Small intestine (tissue), 7 donors: ENCODE results near the gene CARS1. TPM values are rescaled to one million over a fixed set of nuclear protein-coding genes. Genes with fewer than 3 reads are reported as not detected.

Source experiments
- DNase-seq, 2 donors: peaks; one replicate each; pipeline versions ENCODE4 v3.0.0 to v3.0.0-alpha.2; 2013
- FAIRE-seq: peaks from 2 replicates; lab custom pipeline; 2012; peaks lifted over from hg19 to GRCh38; lab: Jason Lieb, UNC
- H3K27ac ChIP-seq, 3 donors: one replicate each; pipeline ENCODE4 v1.5.1; 2013; ENCODE audit warnings: low read length in 2 of 3, mild to moderate bottlenecking in 2 of 3, control low read depth in 1 of 3, inconsistent platforms in 1 of 3, low read depth in 1 of 3, moderate library complexity in 1 of 3
- H3K27me3 ChIP-seq, 3 donors: one replicate each; pipeline ENCODE4 v1.6.1; 2013; ENCODE audit warnings: low read length in 3 of 3, inconsistent platforms in 1 of 3; ENCODE audit not compliant: control insufficient read depth in 3 of 3, insufficient read depth in 3 of 3
- H3K36me3 ChIP-seq, 3 donors: one replicate each; pipeline ENCODE4 v1.6.1; 2013; ENCODE audit warnings: low read length in 3 of 3, inconsistent platforms in 1 of 3, low read depth in 1 of 3, mild to moderate bottlenecking in 1 of 3, moderate library complexity in 1 of 3; ENCODE audit not compliant: control insufficient read depth in 3 of 3, insufficient read depth in 2 of 3
- H3K4me1 ChIP-seq, 3 donors: one replicate each; pipeline ENCODE4 v1.6.1; 2013; ENCODE audit warnings: low read length in 2 of 3, inconsistent platforms in 1 of 3, low read depth in 1 of 3, mild to moderate bottlenecking in 1 of 3, moderate library complexity in 1 of 3; ENCODE audit not compliant: control insufficient read depth in 3 of 3, insufficient read depth in 2 of 3
- H3K4me3 ChIP-seq, 3 donors: one replicate each; pipeline ENCODE4 v1.5.1; 2013; ENCODE audit warnings: low read length in 3 of 3, control low read depth in 1 of 3, inconsistent platforms in 1 of 3, low read depth in 1 of 3, mild to moderate bottlenecking in 1 of 3, moderate library complexity in 1 of 3
- H3K9me3 ChIP-seq, 2 donors: one replicate each; pipeline ENCODE4 v1.6.1; 2013; ENCODE audit warnings: low read depth in 1 of 2, low read length in 1 of 2; ENCODE audit not compliant: control insufficient read depth in 2 of 2, insufficient read depth in 1 of 2
- WGBS, 3 donors: extraction: QIAGEN DNeasy Blood & Tissue Kit; methylation state at CpG; one replicate each; pipeline ENCODE4 v1.1.7; 2013; 5-methylcytosine and 5-hydroxymethylcytosine counted together
- polyA plus RNA-seq, 4 donors: library from polyadenylated mRNA; stranded (reverse) in 3 of 4; unstranded in 1 of 4; fragments of 200-250 nt in 3 of 4; fragments of 120-200 nt in 1 of 4; gene quantifications; one replicate each; pipeline versions ENCODE4 v1.2.1 to v1.2.3, GENCODE V29; 2013
- donor health status: healthy with polysubstance abuse.
- donor health status: control.
- donor health status: control.
- donor health status: Bipolar disorder and iron deficiency.
- donor health status: healthy.

CARS1 gene
- polyA plus RNA-seq, 4 donors, result 36.0 to 69.8 (median 42.9) TPM

DNA sequence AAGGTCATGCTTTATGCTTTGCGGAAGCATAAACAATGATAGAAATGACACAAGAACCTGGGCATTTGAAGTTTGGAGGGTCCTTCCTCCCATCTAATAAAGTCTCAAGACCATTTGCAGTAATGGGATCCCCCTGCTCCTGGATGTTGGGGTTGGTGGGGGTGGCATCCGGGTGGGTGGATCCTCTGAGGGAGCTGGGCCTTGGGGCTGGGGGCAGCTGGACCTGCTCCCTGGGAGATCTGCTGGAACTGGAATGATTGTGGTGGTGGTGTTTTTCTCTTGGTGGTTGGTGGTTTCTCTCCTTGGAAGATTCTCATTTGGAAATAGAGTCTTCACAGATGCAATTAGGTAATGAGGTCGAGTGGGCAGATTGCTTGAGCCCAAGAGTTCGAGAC, 62.9 kb downstream of the CARS1 start:
- Histone ChIP-seq H3K9me3 (no peaks in the 10 kb centered on the region), H3K4me1 (peaks cover 0 to 5% (median 0%) of the 10 kb centered on the region in 3 donors), H3K4me3 (no peak overlapping the region), H3K36me3 (peaks cover 0 to 3% (median 0%) of the 10 kb centered on the region in 3 donors), H3K27me3 (no peaks in the 10 kb centered on the region), H3K27ac (no peak overlapping the region)
- FAIRE-seq (no peak), DNase-seq (no peak)
- WGBS, 3 donors, result 84 to 93% (median 89%) methylated on average over 4 of the region's 4 CpGs

GRCh38 chr11:2992997-2993325, 64.3 kb downstream of the CARS1 start:
- peak overlapping the region in 1 of 3 donors; percentile 8 for H3K27ac ChIP-seq
- DNase-seq (no peak), FAIRE-seq (no peak)
- H3K9me3 ChIP-seq, result no peaks in the 10 kb centered on the region
- no peaks in the 10 kb centered on the region for H3K27me3 ChIP-seq
- WGBS, 3 donors, result 27 to 32% (median 28%) methylated on average over 7 of the region's 7 CpGs
- peak overlapping the region in 2 of 3 donors; percentile 56 to 73 for H3K4me3 ChIP-seq
- H3K36me3 ChIP-seq, result peaks cover 0 to under 1% (median 0%) of the 10 kb centered on the region in 3 donors
- peaks cover 0 to 9% (median 2%) of the 10 kb centered on the region in 3 donors for H3K4me1 ChIP-seq

- Histone ChIP-seq H3K27ac (peak within 1 kb of the TSS; percentile 98 to 99 (median 99)), H3K36me3 (peaks cover 0 to 4% (median 0%) of the 10 kb centered on the region in 3 donors), H3K4me1 (peaks cover 0 to 13% (median 5%) of the 10 kb centered on the region in 3 donors), H3K9me3 (no peaks in the 10 kb centered on the region), H3K27me3 (no peaks in the 10 kb centered on the region), H3K4me3 (peak within 1 kb of the TSS; percentile 73 to 97 (median 80))
- FAIRE-seq (no peak), DNase-seq (peak; percentile 97 to 100)
- 0 to 1% (median 0%) methylated on average over 66 to 77 of the region's 77 CpGs for WGBS, 3 donors
These were observed 64.8 kb downstream of the CARS1 start, which contains the start of gene NAP1L4 for GRCh38 chr11:2992234-2992996. TSS of gene NAP1L4 (minus strand) at chr11:2992329. CDS start at chr11:2979220, 13,109 bp downstream.

GRCh38 chr11:2991452-2992233, 65.6 kb downstream of the CARS1 start:
- Histone ChIP-seq H3K4me1 (peaks cover 0 to 13% (median 7%) of the 10 kb centered on the region in 3 donors), H3K27me3 (no peaks in the 10 kb centered on the region), H3K27ac (peak overlapping the region; percentile 98 to 99 (median 99)), H3K4me3 (peak overlapping the region; percentile 73 to 97 (median 80)), H3K36me3 (peaks cover 0 to 8% (median 0%) of the 10 kb centered on the region in 3 donors), H3K9me3 (no peaks in the 10 kb centered on the region)
- FAIRE-seq, result no peak
- 0 to 1% (median 0%) methylated on average over 58 to 79 of the region's 79 CpGs for WGBS, 3 donors
- peak in 1 of 2 donors; percentile 66 for DNase-seq

DNA sequence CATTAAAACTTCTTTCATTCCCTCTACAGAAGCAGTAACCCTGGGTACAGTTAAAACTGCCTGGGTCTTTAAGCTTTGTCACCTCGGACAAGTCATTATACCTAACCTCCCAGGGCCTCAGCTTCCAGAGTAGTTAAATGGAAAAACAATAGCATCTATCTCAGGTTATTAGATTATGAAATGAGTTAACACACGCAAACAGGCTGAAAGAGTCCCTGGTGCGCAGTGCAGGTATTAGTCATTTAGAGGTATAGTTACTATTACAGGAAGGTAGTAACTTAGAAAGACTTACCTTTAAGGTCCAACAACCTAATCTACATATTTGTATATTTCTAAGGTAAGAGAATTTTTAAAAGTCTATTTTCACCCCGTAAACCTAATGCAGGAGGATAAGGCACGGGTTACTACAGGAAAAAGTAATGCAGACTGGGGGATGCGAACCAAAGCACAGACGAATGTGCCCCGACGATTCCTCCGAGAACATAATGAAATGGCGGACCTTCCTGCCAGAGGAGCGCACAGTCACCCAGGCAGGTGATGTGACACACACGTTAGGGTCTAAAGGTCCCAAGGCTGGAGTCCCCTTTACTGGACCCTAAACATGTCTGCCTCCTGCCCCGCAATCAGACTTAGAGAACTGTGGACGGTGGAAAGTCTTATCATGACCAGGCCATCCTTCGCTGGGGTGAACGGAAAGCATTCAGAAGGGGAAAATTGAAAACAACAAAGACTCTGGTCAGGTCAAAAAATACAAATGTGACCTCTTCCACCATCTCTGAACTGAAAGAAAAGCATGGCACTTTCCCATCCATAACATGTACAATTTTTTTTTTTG, 66.4 kb downstream of the CARS1 start:
- Histone ChIP-seq H3K27me3 (no peaks in the 10 kb centered on the region), H3K36me3 (peaks cover 0 to 11% (median 0%) of the 10 kb centered on the region in 3 donors), H3K4me1 (peaks cover 0 to 13% (median 7%) of the 10 kb centered on the region in 3 donors), H3K9me3 (no peaks in the 10 kb centered on the region), H3K27ac (peak overlapping the region; percentile 98 to 99 (median 99)), H3K4me3 (peak overlapping the region; percentile 73 to 97 (median 80))
- DNase-seq (peak; percentile 83 to 86), FAIRE-seq (no peak)
- 0 to 3% (median 1%) methylated on average over 17 of the region's 17 CpGs for WGBS, 3 donors

- Histone ChIP-seq H3K27ac (peak overlapping the region in 2 of 3 donors; percentile 48 to 99), H3K36me3 (peaks cover 0 to 11% (median 0%) of the 10 kb centered on the region in 3 donors), H3K4me3 (peak overlapping the region in 2 of 3 donors; percentile 73 to 80), H3K4me1 (peaks cover 0 to 13% (median 7%) of the 10 kb centered on the region in 3 donors), H3K27me3 (no peaks in the 10 kb centered on the region), H3K9me3 (no peaks in the 10 kb centered on the region)
- DNase-seq (peak; percentile 13 to 17), FAIRE-seq (no peak)
- WGBS, 3 donors, result 6 to 16% (median 8%) methylated on average over 3 of the region's 3 CpGs
These were observed 67.7 kb downstream of the CARS1 start for GRCh38 chr11:2989551-2989950.

- WGBS, 3 donors, result 4 to 12% (median 6%) methylated on average over 4 of the region's 4 CpGs
- Histone ChIP-seq H3K4me3 (peak overlapping the region in 2 of 3 donors; percentile 73 to 80), H3K27me3 (no peaks in the 10 kb centered on the region), H3K27ac (peak overlapping the region; percentile 27 to 99 (median 85)), H3K4me1 (peaks cover 0 to 13% (median 7%) of the 10 kb centered on the region in 3 donors), H3K9me3 (no peaks in the 10 kb centered on the region), H3K36me3 (peaks cover 0 to 16% (median 0%) of the 10 kb centered on the region in 3 donors)
- FAIRE-seq (no peak), DNase-seq (peak; percentile 15 to 16)
These were observed 68.2 kb downstream of the CARS1 start for GRCh38 chr11:2989006-2989405.
